ENCODE measurements around the gene TMEM80. TPM values are rescaled to one million over a fixed set of nuclear protein-coding genes. Genes with fewer than 3 reads are reported as not detected.

The TMEM80 gene
- total and polyA plus RNA-seq, 2 of the 4 experiments (the other 2 are of a cell fraction), result 5.6 to 21.7 TPM

- H3K9me1 ChIP-seq (ENCODE audit: insufficient read depth, low read length), result no peaks in the 10 kb centered on the region
- no peak overlapping the region for H3K14ac ChIP-seq (replicated peaks; ENCODE audit: low read depth, low read length)
- H3K4me1 ChIP-seq (ENCODE audit: control insufficient read depth, insufficient read depth, low read length), result peaks cover 6% of the 10 kb centered on the region
- peak overlapping the region; percentile 72 for H2AK9ac ChIP-seq (replicated peaks; ENCODE audit: low read depth, low read length, poor library complexity)
- H4K91ac ChIP-seq (ENCODE audit: insufficient read depth, low read depth, low read length), result no peak overlapping the region
- 6% methylated on average over 21 of the region's 61 CpGs; no CpG with 5 or more reads in 1 of the 2 experiments for WGBS, 2 experiments (ENCODE audit: extremely low coverage in 2 of 2, insufficient read length in 1 of 2)
- H3K36me3 ChIP-seq (ENCODE audit: control insufficient read depth, insufficient read depth, low read length), result no peaks in the 10 kb centered on the region
- no peak overlapping the region for H3K9ac ChIP-seq (ENCODE audit: low read depth, low read length)
- no peak overlapping the region for H2BK20ac ChIP-seq (ENCODE audit: low read depth, low read length)
- H3K18ac ChIP-seq (ENCODE audit: low read depth, low read length), result no peak overlapping the region
- peak overlapping the region; percentile 35; the same call in 1 of the 2 replicates for H3K4me2 ChIP-seq (ENCODE audit: low read depth, low read length)
- no peak overlapping the region for H2BK5ac ChIP-seq (ENCODE audit: low read depth, low read length, poor library complexity, severe bottlenecking)
- POLR2A ChIA-PET (ENCODE audit: unreplicated experiment), result no interaction called here
- CTCF ChIA-PET, result interaction anchor here (1.1 kb wide), 1 partner anchor 19 kb away, joined by 4 read pairs; no protein-coding TSS in a partner anchor
- no TSS peak for BruUV-seq (replicated peaks)
- H4K8ac ChIP-seq (ENCODE audit: low read depth in 2 of 2, low read length in 2 of 2), result peak overlapping the region in 1 of 2 experiments; percentile 60; a peak in 1 of 4 replicates
- no peak overlapping the region for H3K56ac ChIP-seq (ENCODE audit: extremely low read depth, insufficient read depth, low read length)
- no peak overlapping the region for H2BK15ac ChIP-seq (ENCODE audit: low read depth, low read length)
- H2AFZ ChIP-seq (replicated peaks; ENCODE audit: low read length, poor library complexity), result peak overlapping the region; percentile 78
- H3K9me3 ChIP-seq (ENCODE audit: control insufficient read depth, insufficient read depth, low read length), result no peaks in the 10 kb centered on the region
- H3K4ac ChIP-seq (ENCODE audit: low read depth, low read length), result no peak overlapping the region
- H3K23ac ChIP-seq (ENCODE audit: low read depth, low read length), result no peak overlapping the region
- no peak for TF ChIP-seq USF2 (IDR thresholded peaks at IDR 0.05; ENCODE audit: low read depth, low read length)
- TF ChIP-seq MAZ (IDR thresholded peaks at IDR 0.05; ENCODE audit: borderline replicate concordance, low read depth, low read length), result no peak
- no peak for TF ChIP-seq CEBPB (IDR thresholded peaks at IDR 0.05; ENCODE audit: low read depth, low read length)
- TF ChIP-seq BHLHE40 (IDR thresholded peaks at IDR 0.05; ENCODE audit: low read depth, low read length), result no peak
- TF ChIP-seq CTCF (conservative IDR thresholded peaks at IDR 0.05; ENCODE audit: low read depth, low read length), result no peak
- TF ChIP-seq FOS (IDR thresholded peaks at IDR 0.05; ENCODE audit: low read depth, low read length), result no peak
- no peak for TF ChIP-seq NFE2L2 (IDR thresholded peaks at IDR 0.05; ENCODE audit: low read depth, low read length)
- TF ChIP-seq POLR2A (IDR thresholded peaks at IDR 0.05; ENCODE audit: low read depth, low read length), result no peak
- TF ChIP-seq ELK1 (IDR thresholded peaks at IDR 0.05; ENCODE audit: borderline replicate concordance, low read depth, low read length), result no peak
- no peak for TF ChIP-seq MAFK (IDR thresholded peaks at IDR 0.05; ENCODE audit: low read depth, low read length)
- TF ChIP-seq RAD21 (IDR thresholded peaks at IDR 0.05; ENCODE audit: low read length), result no peak
- no peak overlapping the region for H2BK120ac ChIP-seq (ENCODE audit: low read depth, low read length)
- H2AK5ac ChIP-seq (ENCODE audit: low read depth, low read length), result no peak overlapping the region
- in situ Hi-C loops (cut with MboI; ENCODE audit: low sequenced_read_pairs), result no loop called here
- intact Hi-C loops (cut with micrococcal nuclease), result loop anchor here (10.0 kb wide), 1 partner anchor 172 kb away; no protein-coding TSS in a partner anchor
- peaks cover 7% of the 10 kb centered on the region; the same call in 1 of the 2 replicates for H3K27me3 ChIP-seq (ENCODE audit: control insufficient read depth, insufficient read depth, low read length)
- dilution Hi-C loops (cut with HindIII; ENCODE audit: low sequenced_read_pairs, unreplicated experiment), result no loop called here
- H4K20me1 ChIP-seq (ENCODE audit: insufficient read depth, low read length), result no peaks in the 10 kb centered on the region
- no peak overlapping the region for H3K27ac ChIP-seq (ENCODE audit: insufficient read depth, low read length)
- DNase-seq, result peak; percentile 26
- ATAC-seq (ENCODE audit: low read depth), result peak; percentile 5
- no peak overlapping the region for H4K5ac ChIP-seq (ENCODE audit: low read depth, low read length)
- no peak overlapping the region for H3K4me3 ChIP-seq (ENCODE audit: insufficient read depth, low read depth, low read length)
- no peaks in the 10 kb centered on the region for H3K79me1 ChIP-seq (ENCODE audit: low read depth in 1 of 2, low read length in 2 of 2)
These were observed 30.9 kb downstream of the TMEM80 start for GRCh38 chr11:726278-727220.
